ENCODE results near the gene CCNB1. TPM values are rescaled to one million over a fixed set of nuclear protein-coding genes. Genes with fewer than 3 reads are reported as not detected.
"Not testable (repeated sequence)": the region's sequence is repeated elsewhere in the genome, so short reads cannot be mapped to it uniquely, and the experiment has no call there.

Gene CCNB1
- total RNA-seq, 2 donors from 2014 or later, result 1.2 to 5.6 TPM

- Histone ChIP-seq H3K9me3 (no peaks in the 10 kb centered on the region), H3K4me3 (peak overlapping the region; percentile 88 to 92), H3K27me3 (no peaks in the 10 kb centered on the region), H3K36me3 (no peaks in the 10 kb centered on the region), H3K27ac (peak overlapping the region; percentile 93 to 96), H3K4me1 (peaks cover 0 to 16% of the 10 kb centered on the region in 2 donors)
- peak; percentile 96 for DNase-seq (ENCODE audit: low spot score)
- peak in 1 of 2 donors; percentile 26 for TF ChIP-seq CTCF (IDR thresholded peaks at IDR 0.05)
Measured at GRCh38 chr5:69217548-69218526, 50.9 kb downstream of the CCNB1 start.

GRCh38 chr5:69219939-69220338, 53.0 kb downstream of the CCNB1 start:
- TF ChIP-seq CTCF (IDR thresholded peaks at IDR 0.05), result no peak
- H3K36me3 ChIP-seq, result peaks cover 3% of the 10 kb centered on the region
- no peak overlapping the region for H3K27ac ChIP-seq
- peaks cover 0 to 16% of the 10 kb centered on the region in 2 donors for H3K4me1 ChIP-seq
- no peaks in the 10 kb centered on the region for H3K27me3 ChIP-seq
- no peak overlapping the region for H3K4me3 ChIP-seq
- no peak for DNase-seq (ENCODE audit: low spot score)
- no peaks in the 10 kb centered on the region for H3K9me3 ChIP-seq

GRCh38 chr5:69220371-69220770, 53.4 kb downstream of the CCNB1 start:
- H3K27me3 ChIP-seq; H3K36me3 ChIP-seq; H3K4me3 ChIP-seq; DNase-seq (ENCODE audit: low spot score); H3K27ac ChIP-seq; H3K9me3 ChIP-seq: not testable (repeated sequence)
- H3K4me1 ChIP-seq, result peaks cover 0 to 16% of the 10 kb centered on the region in 2 donors

GRCh38 chr5:69220833-69221232, 53.9 kb downstream of the CCNB1 start:
- not testable (repeated sequence) for H3K27ac ChIP-seq; H3K4me3 ChIP-seq; H3K36me3 ChIP-seq; H3K27me3 ChIP-seq; DNase-seq (ENCODE audit: low spot score); H3K9me3 ChIP-seq
- H3K4me1 ChIP-seq, result peaks cover 0 to 16% of the 10 kb centered on the region in 2 donors

- no peak overlapping the region for H3K4me3 ChIP-seq
- no peaks in the 10 kb centered on the region for H3K9me3 ChIP-seq
- no peak for DNase-seq (ENCODE audit: low spot score)
- H3K36me3 ChIP-seq, result peaks cover 10% of the 10 kb centered on the region
- no peak overlapping the region for H3K27ac ChIP-seq
- TF ChIP-seq CTCF (IDR thresholded peaks at IDR 0.05), result no peak
- H3K4me1 ChIP-seq, result peaks cover 0 to 1% of the 10 kb centered on the region in 2 donors
- H3K27me3 ChIP-seq, result no peaks in the 10 kb centered on the region
Measured at GRCh38 chr5:69224520-69224919, 57.6 kb downstream of the CCNB1 start.

- H3K27ac ChIP-seq, result no peak overlapping the region
- H3K36me3 ChIP-seq, result peaks cover 10% of the 10 kb centered on the region
- H3K9me3 ChIP-seq, result no peaks in the 10 kb centered on the region
- TF ChIP-seq CTCF (IDR thresholded peaks at IDR 0.05), result no peak
- no peaks in the 10 kb centered on the region for H3K4me1 ChIP-seq
- no peak overlapping the region for H3K4me3 ChIP-seq
- no peaks in the 10 kb centered on the region for H3K27me3 ChIP-seq
- DNase-seq (ENCODE audit: low spot score), result no peak
Measured at GRCh38 chr5:69225860-69226259, 58.9 kb downstream of the CCNB1 start.

Other genes starting within 250 kb of the CCNB1 start
- gene SLC30A5, start 73.1 kb upstream of the CCNB1 start, total RNA-seq, result 10 to 100 TPM; 39.7 to 56.6 TPM
- 1 to 10 TPM; 1.3 to 2.0 TPM for gene CENPH, start 22.4 kb downstream of the CCNB1 start, total RNA-seq
- 10 to 100 TPM in 1 of 2 donors, 1 to 10 TPM in 1; 9.2 to 11.3 TPM for gene CDK7, start 67.7 kb downstream of the CCNB1 start, total RNA-seq
- 1 to 10 TPM; 2.7 to 2.8 TPM for gene CCDC125, start 165.7 kb downstream of the CCNB1 start, total RNA-seq
- gene AK6, start 202.4 kb downstream of the CCNB1 start, total RNA-seq, result 10 to 100 TPM; 14.5 to 15.7 TPM
- 10 to 100 TPM; 35.2 to 41.5 TPM for gene TAF9, start 202.4 kb downstream of the CCNB1 start, total RNA-seq
- gene RAD17, start 202.7 kb downstream of the CCNB1 start, total RNA-seq, result 10 to 100 TPM in 1 of 2 donors, 1 to 10 TPM in 1; 9.3 to 17.9 TPM
- 1 to 10 TPM; 1.6 to 2.3 TPM for gene MARVELD2, start 248.0 kb downstream of the CCNB1 start, total RNA-seq

Measured in right atrium auricular region (tissue), 2 donors.